ENCODE results near the gene TMEM19. TPM values are rescaled to one million over a fixed set of nuclear protein-coding genes. Genes with fewer than 3 reads are reported as not detected.
"Not testable (repeated sequence)": the region's sequence is repeated elsewhere in the genome, so short reads cannot be mapped to it uniquely, and the experiment has no call there.

TMEM19 gene
- total RNA-seq, 1 donor from 2014 or later: 46.7 TPM

DNA sequence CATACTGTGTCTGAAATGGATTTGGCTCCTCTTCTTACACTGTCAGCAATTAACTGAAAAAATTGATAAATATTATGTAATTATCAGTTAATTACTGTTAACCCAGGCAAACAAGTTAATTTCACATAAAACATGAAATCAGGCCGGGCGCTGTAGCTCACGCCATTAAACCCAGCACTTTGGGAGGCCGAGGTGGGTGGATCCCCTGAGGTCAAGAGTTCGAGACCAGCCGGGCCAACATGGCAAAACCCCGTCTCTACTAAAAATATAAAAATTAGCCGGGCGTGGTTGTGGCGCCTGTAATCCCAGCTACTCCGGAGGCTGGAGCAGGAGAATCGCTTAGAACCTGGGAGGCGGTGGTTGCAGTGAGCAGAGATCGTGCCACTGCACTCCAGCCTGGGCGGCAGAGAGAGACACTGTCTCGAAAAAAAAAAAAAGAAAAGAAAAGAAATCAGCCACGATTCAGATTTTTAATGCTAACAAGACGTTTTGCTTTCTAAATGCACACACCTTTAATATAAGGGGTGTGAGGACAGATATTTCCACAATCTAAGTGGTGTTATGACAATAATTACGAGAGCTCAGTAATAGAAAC, 473 bp upstream of the TMEM19 start:
- H3K4me1 Mint-ChIP-seq: peaks cover 50% of the 10 kb centered on the region
- no peaks in the 10 kb centered on the region for H3K27me3 Mint-ChIP-seq
- intact Hi-C loops (cut with micrococcal nuclease): no loop called here
- no peak for TF ChIP-seq CTCF (IDR thresholded peaks at IDR 0.05)
- ChIA-PET POLR2A (interaction anchor here (0.9 to 8.1 kb wide), 10 partner anchors 9 to 154 kb away, joined by 3 to 232 read pairs (median 15); partner anchors contain the start of genes RAB21, TBC1D15, THAP2 and ZFC3H1), CTCF (interaction anchor here (0.8 to 5.5 kb wide), 8 partner anchors 10 to 61 kb away, joined by 4 to 81 read pairs (median 6); partner anchors contain the start of genes THAP2 and ZFC3H1)
- no peaks in the 10 kb centered on the region for H3K9me3 Mint-ChIP-seq
- DNase-seq: no peak
- peak overlapping the region; percentile 92 for H3K27ac Mint-ChIP-seq
- no peak for ATAC-seq (ENCODE audit: low read depth)
- peak overlapping the region; percentile 93 for H3K4me3 Mint-ChIP-seq
- H3K36me3 Mint-ChIP-seq (ENCODE audit: low read depth): peaks cover 14% of the 10 kb centered on the region

DNA sequence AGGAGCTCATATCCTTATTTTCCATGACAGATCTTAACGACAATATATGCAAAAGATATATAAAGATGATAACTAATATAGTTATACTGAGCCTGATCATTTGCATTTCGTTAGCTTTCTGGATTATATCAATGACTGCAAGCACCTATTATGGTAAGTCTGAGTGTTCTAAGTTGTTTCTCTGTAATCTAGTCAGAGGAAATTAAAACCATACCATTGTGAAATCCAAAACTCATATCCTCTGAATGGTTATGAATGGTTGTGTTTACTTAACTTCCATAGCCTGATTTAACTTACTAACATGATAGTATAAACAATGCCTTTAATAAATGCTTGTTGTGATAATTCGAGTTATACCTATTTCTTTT, 760 bp downstream of the TMEM19 start:
- intact Hi-C loops (cut with micrococcal nuclease): loop anchor here (1.0 kb wide), 6 partner anchors 8 to 153 kb away; partner anchors contain the start of genes RAB21, TBC1D15 and THAP2
- Mint-ChIP-seq H3K36me3 (ENCODE audit: low read depth) (peaks cover 18% of the 10 kb centered on the region), H3K4me3 (peak overlapping the region; percentile 93), H3K4me1 (peaks cover 60% of the 10 kb centered on the region), H3K27me3 (no peaks in the 10 kb centered on the region), H3K9me3 (no peaks in the 10 kb centered on the region), H3K27ac (peak overlapping the region; percentile 92)
- DNase-seq (no peak), ATAC-seq (ENCODE audit: low read depth) (no peak)
- ChIA-PET CTCF (interaction anchor here (0.8 to 5.5 kb wide), 8 partner anchors 9 to 68 kb away, joined by 3 to 81 read pairs (median 7); partner anchors contain the start of genes RAB21, THAP2 and ZFC3H1), POLR2A (interaction anchor here (0.9 to 8.1 kb wide), 8 partner anchors 8 to 153 kb away, joined by 4 to 232 read pairs (median 22); partner anchors contain the start of genes RAB21, TBC1D15, THAP2 and ZFC3H1)
- no peak for TF ChIP-seq CTCF (IDR thresholded peaks at IDR 0.05)

GRCh38 chr12:71687172-71687571, 1.3 kb downstream of the TMEM19 start:
- Mint-ChIP-seq H3K27ac (peak overlapping the region; percentile 97), H3K4me3 (peak overlapping the region; percentile 93)
- not testable (repeated sequence) for H3K27me3 Mint-ChIP-seq

GRCh38 chr12:71688961-71689570, 3.2 kb downstream of the TMEM19 start:
- DNase-seq: no peak
- H3K27me3 Mint-ChIP-seq: no peaks in the 10 kb centered on the region
- peaks cover 20% of the 10 kb centered on the region for H3K36me3 Mint-ChIP-seq (ENCODE audit: low read depth)
- ChIA-PET POLR2A (interaction anchor here (5.5 to 8.1 kb wide), 2 partner anchors 26 to 66 kb away, joined by 72 to 232 read pairs; partner anchors contain the start of genes RAB21, THAP2 and ZFC3H1), CTCF (interaction anchor here (1.2 to 5.5 kb wide), 2 partner anchors 25 to 58 kb away, joined by 4 to 52 read pairs; partner anchors contain the start of genes THAP2 and ZFC3H1)
- H3K4me3 Mint-ChIP-seq: peak overlapping the region; percentile 93
- H3K9me3 Mint-ChIP-seq: no peaks in the 10 kb centered on the region
- peak overlapping the region; percentile 97 for H3K27ac Mint-ChIP-seq
- TF ChIP-seq CTCF (IDR thresholded peaks at IDR 0.05): no peak
- intact Hi-C loops (cut with micrococcal nuclease): no loop called here
- no peak for ATAC-seq (ENCODE audit: low read depth)
- peaks cover 79% of the 10 kb centered on the region for H3K4me1 Mint-ChIP-seq

More at GRCh38 chr12:71687172-71687571, 1.3 kb downstream of the TMEM19 start:
- ATAC-seq (ENCODE audit: low read depth); DNase-seq; H3K9me3 Mint-ChIP-seq; intact Hi-C loops (cut with micrococcal nuclease): not testable (repeated sequence)
- Mint-ChIP-seq H3K4me1 (peaks cover 65% of the 10 kb centered on the region), H3K36me3 (ENCODE audit: low read depth) (peaks cover 20% of the 10 kb centered on the region)
- ChIA-PET CTCF (interaction anchor here (1.2 to 5.5 kb wide), 6 partner anchors 8 to 67 kb away, joined by 5 to 81 read pairs (median 14); partner anchors contain the start of genes RAB21, THAP2 and ZFC3H1), POLR2A (interaction anchor here (0.8 to 8.1 kb wide), 8 partner anchors 9 to 152 kb away, joined by 3 to 232 read pairs (median 6); partner anchors contain the start of genes RAB21, TBC1D15, THAP2 and ZFC3H1)

- intact Hi-C loops (cut with micrococcal nuclease): loop anchor here (10.0 kb wide), 1 partner anchor 1447 kb away; the partner anchor contains the start of gene CNOT2
- Mint-ChIP-seq H3K27me3 (no peaks in the 10 kb centered on the region), H3K4me3 (peak overlapping the region; percentile 62), H3K36me3 (ENCODE audit: low read depth) (peaks cover 24% of the 10 kb centered on the region), H3K4me1 (peaks cover 78% of the 10 kb centered on the region), H3K27ac (peak overlapping the region; percentile 89), H3K9me3 (no peaks in the 10 kb centered on the region)
- ChIA-PET CTCF (no interaction called here), POLR2A (interaction anchor here (0.6 kb wide), 1 partner anchor 148 kb away, joined by 4 read pairs; the partner anchor contains the start of gene TBC1D15)
- DNase-seq (no peak), ATAC-seq (ENCODE audit: low read depth) (no peak)
- TF ChIP-seq CTCF (IDR thresholded peaks at IDR 0.05): no peak
Observed at GRCh38 chr12:71691504-71692129, 5.7 kb downstream of the TMEM19 start.
